ENCODE measurements around the gene MEF2D.

The MEF2D gene

DNA sequence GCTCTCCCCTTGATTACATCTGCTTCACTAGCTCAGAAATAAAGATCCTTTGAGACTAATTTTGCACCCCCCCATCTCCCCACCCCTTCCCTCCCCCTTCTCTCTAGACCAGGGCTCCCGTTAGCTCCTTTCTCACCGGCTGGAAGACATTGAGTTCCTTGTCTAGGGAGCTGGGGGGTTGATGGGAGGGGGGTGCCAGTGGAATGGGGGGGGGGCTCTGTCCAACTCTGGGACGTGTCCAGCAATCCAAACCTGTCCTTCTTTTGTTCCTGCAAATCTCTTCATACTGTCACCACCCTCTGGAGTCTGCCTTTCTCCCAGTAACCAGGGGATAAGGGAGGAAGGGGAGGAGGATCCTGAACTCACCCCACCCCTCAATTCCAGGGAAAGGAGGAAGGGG lies 69.7 kb downstream of the MEF2D start:
- DNase-seq (ENCODE audit: extremely low read depth in 1 of 2, low read depth in 1 of 2), result no peak

DNA sequence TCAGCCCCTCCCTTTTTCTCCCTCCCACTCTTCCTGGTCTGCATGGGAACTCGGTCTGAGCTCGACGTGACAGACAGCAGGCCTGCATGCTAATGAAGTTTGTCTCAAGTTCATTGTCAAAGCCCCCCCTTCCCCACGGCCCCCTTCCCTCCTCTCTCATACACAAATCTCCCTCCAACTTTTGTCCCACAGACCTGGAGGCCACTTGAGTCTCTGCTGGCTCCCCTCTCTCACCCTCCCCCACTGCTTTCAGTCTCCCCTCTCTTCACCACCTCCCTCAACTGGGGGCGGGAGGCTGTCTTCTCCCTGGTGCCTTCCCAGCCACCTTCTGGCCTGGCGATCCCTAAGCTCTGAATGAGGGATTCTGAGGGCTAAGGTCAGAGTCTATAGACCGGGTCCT lies 70.3 kb downstream of the MEF2D start:
- DNase-seq (ENCODE audit: extremely low read depth in 1 of 2, low read depth in 1 of 2), result no peak

DNA sequence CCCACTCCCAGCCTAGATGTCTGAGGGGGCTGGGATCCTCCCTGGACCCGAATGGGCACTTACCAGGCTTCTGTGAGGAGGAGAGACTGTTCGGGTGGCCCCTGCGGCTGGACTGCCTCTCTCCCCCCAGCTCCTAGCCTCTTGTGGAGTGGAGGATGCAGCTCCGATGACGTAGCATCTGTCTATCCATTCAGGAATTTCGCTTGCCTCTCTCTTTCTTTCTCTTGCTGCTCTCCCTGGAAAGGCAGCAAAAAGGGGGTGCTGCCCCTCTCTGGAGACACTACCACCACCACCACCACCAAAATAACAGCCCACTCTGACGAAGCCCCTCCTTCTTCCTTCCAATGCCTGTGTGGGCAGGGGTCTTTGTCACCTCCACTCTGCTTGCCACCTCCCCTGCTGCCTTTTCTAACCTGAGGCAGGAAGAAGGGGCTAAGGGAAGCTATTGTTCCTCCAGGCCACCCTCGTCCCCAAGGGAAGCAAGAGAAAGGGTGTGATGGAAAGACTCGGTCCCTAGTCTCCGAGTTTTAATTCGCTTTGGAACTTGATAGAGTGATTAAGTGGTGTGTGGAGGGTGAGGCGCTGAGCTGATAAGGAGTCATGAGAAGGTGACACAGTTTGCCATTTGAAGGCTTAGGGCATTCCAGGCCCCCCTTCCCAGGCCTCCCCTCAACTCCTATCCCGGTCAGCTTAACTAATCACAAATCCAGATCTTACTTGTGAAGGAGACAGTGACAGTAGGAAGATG lies 71.1 kb downstream of the MEF2D start:
- no peak for DNase-seq (ENCODE audit: extremely low read depth in 1 of 2, low read depth in 1 of 2)

DNA sequence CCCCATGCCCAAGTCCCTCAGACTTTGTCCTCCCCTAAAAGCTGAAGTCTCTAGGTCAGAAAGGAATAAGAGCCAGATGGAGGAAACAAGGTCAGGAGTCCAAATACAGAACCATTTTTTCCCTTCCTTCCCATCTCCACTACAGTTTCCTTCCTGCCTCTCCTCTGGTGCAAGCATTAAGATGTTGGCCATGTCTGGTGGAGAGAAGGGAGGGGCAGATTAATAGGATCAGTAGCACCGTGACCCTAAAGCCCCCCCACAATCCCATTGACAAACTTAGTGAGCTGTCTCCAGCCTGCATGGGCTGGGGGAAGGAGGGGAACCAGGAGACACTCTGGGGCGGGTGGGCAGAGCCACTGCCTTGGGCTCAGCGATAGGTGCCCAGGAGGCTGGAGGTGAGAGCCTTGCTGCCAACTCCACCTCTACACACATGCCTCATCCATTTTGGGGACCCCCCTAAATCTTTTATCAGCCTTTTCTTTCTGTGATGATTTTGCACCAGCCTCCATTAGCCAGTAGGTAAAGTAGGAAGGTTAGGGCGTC lies 71.8 kb downstream of the MEF2D start:
- no peak for DNase-seq (ENCODE audit: extremely low read depth in 1 of 2, low read depth in 1 of 2)

DNA sequence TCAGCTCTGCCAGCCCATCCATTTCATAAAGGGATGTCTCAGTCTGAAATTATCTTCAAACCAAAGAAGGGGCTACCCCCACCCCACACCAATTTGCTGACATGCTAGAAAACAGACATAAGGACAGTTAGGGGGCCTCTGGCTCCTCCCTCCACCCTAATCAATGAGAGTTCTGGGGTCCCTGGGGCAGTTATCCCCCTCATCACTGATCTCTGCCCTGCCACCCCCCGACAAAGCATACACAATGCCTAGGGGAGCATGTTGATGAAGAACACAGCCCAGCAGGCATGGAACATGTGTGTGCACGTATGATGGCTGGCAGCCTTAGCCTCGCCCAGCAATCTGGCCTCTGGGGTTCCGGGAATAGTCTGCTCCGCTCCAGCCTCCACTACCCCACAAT lies 72.6 kb downstream of the MEF2D start:
- no peak for DNase-seq (ENCODE audit: extremely low read depth in 1 of 2, low read depth in 1 of 2)

DNA sequence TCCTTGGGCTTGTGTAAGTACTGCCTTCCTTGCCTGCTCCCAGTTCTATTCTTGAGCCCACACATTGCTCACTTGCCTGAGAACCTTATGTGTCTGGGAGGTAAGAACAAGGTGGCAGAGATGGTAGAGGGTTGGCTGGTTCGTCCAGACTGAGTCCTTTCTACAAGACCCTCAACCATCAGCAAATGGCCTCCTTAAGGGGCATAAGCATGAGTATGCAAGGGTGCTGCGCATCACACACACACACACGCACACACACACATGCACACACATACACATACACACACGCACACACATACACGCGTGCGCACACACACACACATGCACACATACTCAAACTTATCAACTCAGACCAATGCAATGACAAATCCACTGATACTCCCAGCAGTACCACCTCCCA lies 74.6 kb downstream of the MEF2D start:
- DNase-seq (ENCODE audit: extremely low read depth in 1 of 2, low read depth in 1 of 2), result no peak

DNA sequence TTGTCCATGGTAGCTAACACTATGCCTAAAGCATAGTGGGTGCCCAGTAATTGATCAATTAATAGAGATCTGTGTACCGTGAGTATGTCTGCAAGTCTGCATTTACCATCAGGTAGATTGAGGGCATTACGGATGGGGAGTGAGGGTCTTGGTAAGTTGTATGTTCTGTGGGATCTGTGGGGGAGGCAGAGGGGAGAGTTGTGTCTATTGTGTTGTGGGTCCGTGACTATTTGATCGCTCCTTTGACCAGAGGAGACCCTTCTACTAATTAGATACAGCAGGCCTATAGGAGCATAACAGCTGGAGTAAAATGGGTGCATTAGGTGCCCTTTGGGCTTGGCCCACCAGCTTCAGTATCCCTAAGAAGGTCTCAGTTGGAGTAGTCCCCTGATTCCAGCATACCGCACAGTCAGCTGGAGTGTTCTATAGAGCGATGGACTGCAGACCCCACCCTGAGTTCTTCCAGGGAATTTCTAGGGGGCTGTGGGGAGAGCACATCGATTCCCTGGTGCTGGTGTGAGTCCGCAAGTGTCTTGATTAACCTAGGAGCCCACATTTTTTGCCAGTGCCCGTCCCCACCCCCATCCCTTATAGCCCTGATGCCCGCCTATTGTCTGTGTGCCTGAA lies 75.7 kb downstream of the MEF2D start:
- no peak for DNase-seq (ENCODE audit: extremely low read depth in 1 of 2, low read depth in 1 of 2)

DNA sequence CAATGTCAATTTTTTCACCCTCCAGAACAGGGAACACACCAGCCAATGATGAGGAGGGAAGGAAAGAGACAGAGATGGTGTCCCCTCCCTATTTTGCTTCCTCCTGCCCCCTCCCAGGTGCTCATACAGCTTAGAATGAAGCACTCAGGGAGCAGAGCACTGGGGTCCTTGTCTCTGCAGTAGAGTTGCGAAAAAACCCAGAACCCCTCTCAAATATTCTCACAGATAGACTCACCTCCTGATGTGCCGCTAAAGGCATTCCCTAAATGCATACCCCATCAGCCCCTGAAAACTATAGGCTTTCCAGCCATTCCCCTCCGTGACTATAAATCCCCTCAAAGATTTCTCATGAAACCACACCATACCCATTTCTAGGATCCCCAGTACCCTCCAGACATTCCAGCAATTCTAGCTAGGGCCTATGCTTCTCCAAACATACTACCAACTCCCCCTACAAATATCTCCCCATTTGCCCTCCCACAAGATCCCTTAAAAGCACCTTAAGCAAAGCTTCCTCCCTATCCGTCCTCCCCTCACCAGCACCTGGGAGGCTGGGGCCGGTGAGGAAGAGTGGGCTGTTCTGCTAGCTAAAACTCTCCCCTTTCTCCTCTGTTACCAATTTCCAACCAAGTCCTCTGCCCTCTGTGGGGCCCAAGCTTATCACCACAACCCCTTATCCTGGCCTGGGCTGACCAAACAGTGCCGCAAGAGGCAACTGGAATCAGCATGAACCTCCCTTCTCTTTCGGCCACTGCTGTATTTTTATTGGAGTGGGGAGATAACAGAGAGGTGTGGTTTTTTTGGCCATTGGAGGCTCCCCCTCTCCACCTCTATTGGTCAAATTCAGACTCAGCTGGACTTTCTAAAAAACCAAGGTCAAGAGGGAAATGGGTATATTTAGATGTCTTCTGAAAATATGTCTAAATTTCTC lies 76.9 kb downstream of the MEF2D start:
- no peak for DNase-seq (ENCODE audit: extremely low read depth in 1 of 2, low read depth in 1 of 2)

DNA sequence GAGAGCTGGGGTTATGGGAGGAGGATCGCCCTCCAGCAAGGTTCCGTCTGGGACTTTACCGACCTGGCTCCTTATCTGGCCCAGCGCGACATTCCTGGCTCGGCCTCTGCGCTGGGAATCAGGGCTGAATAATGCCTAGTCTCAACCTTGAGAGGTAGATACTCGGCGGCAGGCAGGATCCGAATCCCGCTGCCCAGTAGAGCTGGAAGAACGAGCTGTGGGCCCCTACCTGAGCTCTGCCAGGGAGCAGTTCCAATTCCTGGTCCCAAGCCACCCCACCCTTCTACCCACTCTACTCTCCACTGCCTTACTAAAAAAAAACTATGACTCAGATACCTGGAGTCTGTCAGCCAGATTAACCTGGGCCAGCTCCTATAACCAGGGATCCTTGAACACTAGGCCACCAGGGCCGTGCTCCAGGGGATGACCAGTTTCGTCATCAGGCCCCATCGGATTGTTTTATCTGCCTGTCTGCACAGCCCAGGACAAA lies 77.9 kb downstream of the MEF2D start:
- no peak for DNase-seq (ENCODE audit: extremely low read depth in 1 of 2, low read depth in 1 of 2)

DNA sequence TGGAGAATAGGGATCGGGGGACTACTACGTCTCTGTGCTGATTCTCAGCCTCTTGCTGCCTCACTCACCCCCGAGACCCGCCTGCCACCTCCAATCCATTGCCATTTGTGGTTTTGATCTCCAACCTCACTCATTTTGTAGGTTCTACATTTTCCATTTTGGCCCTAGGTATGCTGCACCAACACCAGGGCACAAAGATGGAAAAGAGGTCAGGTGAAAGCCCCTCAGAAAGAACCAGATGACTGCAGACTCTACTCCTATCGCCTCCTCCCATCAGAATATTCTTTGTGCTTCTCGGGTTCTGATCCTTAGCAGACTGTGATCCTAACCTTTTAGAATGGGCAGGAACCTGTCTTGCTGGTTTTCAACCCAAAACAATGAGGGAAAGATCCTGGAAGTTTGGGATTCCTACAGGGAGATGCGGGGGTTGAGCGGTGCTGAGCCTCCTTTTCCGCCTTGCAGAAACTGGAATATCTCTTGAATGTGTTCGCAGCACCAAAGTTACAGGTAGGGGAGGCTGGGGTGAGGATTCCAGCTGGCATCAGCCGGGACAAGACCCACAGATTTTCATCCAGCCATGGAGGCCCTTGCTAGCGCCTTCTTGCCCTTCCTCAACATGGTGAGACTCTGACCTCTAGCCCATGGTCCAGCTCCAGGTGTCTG lies 78.5 kb downstream of the MEF2D start:
- DNase-seq (ENCODE audit: extremely low read depth in 1 of 2, low read depth in 1 of 2), result no peak

DNA sequence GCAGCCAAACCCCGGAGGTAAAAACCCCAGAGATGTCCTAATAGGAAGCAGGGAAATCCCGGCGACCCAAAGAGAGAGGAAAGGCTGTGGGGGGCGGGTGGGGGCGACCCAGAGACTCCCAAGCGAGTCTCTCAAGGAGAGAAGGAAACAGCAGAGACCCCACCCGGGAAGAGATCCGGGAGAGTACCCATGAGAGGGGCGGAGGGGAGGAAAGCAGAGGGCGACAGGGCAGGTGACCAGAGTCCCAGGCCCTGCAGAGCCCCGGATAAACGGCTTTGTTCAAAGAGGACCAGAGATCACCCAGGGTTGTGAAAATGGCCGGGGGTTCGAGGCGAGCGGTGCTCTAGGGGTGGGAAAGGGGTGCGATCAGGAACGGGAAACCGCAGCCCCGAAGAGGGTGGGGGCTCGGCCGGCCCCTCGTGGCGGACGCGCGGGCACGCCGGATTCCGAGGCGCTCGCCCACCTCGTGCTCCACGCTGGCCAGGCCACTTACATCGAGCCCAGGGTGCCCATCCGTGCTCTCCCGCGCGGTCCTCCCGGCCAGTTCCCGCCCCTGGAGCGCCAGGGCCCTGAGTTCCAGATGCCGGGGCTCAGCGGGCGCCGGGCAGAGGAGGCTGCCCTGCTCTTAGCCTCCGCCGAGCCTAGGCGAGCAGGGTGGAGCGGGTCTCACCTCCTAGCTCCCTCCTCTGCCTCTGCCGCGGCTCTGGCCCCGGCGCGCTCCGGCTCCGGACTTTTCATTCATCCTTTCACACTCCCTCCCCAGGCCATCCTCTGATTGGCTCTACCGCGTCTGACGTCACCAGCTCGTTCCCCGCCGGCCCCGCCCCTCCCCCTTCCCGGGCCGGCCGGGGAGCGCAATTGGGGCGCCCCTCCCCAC lies 79.3 kb downstream of the MEF2D start:
- DNase-seq (ENCODE audit: extremely low read depth in 1 of 2, low read depth in 1 of 2), result peak; percentile 39 to 59

DNA sequence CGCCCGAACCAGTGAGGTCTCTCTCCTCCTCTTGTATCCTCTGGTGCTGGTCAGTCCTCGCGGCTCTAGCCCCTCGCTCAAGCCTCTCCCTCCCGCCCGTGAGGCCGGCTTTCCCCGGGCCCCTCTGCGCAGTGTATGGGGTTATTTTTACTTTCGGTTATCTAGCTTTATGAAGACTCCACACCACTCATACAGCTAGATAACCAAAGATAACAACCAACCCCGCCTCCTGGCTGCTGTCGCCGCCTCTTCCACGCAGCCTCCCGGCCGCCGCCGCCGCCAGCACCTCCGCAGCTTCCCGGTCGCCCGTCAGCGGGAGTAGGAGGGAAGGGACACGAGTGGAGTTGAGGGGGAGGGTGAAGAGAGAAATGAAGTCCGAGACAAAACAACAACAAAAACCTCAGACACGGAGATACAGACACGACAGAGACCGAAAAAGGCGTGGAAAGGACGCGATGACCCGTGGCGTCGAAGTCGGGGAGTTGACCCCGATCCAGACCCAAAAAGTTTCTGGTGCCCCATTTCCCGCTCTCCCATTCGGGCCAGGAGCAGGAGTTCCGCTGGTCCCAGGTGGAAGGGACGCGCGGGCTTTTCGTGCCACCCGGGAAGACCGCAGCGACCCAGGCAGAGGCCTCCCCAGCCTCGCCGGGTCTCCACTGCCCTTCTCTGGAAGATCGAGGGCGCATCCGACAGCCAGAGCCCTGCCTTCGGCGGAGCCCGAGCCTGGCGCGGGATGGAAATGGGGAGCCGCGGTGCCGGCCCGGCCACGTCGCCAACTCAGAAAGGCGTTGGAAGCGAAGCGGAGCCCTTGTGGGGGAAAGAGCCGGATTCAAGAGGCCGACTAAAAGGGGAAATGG lies 80.1 kb downstream of the MEF2D start:
- no peak for DNase-seq (ENCODE audit: extremely low read depth in 1 of 2, low read depth in 1 of 2)

DNA sequence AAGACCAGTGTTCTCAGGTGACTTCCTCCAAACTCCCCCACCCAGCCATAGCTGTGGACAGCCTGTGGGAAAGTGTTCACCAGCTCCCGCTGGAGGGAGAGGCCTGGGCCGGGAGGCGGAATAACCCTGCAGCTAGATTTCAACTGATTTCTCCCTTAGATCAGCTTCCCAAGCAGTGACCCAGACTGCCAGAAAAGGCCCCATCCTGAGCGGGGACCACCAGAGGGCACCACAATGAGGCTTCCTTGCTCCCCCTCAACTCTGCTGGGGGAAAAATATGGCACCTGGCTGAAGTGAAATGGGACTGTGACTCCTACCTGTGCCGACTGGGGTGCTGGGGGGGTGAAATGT lies 80.7 kb downstream of the MEF2D start:
- DNase-seq (ENCODE audit: extremely low read depth in 1 of 2, low read depth in 1 of 2), result no peak

DNA sequence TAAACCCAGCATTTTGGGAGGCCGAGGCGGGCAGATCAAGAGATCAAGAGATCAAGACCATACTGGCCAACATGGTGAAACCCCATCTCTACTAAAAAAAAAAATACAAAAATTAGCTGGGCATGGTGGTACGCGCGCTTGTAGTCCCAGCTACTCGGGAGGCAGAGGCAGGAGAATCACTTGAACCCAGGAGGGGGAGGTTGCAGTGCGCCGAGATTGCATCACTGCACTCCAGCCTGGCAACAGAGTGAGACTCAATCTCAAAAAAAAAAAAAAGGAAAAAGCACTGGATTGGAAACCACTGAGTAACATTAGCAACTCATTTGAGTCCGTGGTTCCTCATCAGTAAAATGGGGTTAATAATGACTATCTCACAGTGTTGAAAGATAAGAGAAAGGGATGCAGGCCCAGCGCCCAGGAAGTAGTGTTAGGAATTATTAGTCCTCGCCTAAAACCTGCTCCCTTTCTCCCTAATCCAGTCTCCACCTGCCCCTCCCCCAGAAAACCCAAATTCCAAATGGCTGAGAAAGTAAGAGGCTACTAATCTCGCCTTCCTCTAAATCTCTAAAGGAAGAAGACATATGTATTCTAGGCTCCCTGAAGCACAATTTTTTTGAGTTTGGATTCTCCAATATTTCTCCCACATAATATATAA lies 82.0 kb downstream of the MEF2D start:
- DNase-seq (ENCODE audit: extremely low read depth in 1 of 2, low read depth in 1 of 2), result no peak

DNA sequence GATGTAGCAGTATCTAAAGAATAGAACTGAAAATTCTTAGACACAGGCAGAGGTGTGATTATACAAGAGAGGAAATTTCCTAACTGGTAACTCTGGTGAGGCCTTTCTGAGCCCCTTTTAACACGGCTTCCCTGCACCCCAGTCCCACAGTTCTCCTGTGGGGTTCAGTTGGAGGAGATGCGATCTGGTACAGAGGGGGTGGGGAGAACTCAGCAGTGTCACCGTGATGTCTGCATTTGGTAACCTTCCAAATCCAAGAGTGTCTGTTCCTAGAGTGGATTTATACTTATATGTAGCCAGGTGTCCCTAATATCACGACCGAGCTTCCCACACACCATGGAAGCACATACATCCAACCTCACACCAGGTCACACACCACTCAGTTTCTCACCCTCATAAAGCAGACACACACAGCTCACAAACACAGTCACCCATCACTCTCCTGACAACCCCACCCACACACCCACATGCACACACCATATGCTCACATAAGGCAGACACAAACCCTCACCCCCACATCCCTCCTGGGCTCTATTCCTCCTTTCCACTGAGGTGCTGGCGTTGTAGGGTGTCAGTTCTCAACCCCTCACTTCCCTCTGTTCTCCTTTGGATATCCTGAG lies 83.1 kb downstream of the MEF2D start:
- no peak for DNase-seq (ENCODE audit: extremely low read depth in 1 of 2, low read depth in 1 of 2)

DNA sequence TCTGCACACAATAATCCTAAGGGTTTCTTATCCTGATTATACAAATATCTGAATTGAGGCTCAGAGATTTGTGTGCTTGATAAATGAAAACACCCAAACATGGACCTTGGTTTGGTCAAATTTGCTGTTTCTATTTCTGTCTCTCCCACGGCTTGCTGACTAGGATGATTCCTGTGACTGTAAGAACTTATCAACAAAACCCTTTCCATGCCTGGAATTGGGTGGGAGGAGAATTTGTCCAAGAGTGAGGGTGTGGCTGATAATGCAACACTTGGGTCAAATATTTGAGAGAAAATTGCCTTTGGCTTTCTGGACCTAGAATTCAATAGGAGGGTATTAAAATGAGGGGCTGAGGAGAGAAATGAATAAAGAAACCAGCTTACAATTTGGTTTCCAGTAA lies 83.6 kb downstream of the MEF2D start:
- DNase-seq (ENCODE audit: extremely low read depth in 1 of 2, low read depth in 1 of 2), result no peak

DNA sequence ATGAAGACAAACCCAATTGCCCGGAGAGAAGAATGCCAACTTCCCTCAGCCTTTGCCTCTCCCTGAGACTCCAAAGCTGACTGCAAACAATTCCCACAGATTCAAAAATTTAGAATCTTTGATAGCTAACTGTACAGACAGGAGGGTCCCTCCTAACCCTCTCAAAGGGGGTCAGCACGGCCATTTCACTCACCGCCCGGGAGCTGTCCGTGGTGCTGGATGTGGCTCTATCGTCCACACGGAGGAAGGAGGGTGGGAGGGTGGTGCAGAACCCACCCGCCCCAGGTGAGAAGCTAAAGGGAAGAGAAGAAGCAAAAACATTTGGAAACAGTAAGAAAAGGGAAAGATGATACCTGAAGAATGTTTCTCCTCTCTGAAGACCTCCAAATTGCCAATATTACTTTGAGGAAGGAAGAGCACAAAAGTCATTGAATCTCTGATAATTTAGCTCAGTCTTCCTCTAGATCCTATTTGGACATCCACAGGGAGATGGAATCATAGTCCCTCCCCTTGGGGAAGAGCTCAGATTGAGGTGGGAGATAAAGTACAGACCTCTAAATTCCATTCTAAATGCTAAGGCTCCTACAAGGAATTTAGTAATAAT lies 86.0 kb downstream of the MEF2D start:
- no peak for DNase-seq (ENCODE audit: extremely low read depth in 1 of 2, low read depth in 1 of 2)
